ENCODE data around the gene TMEM138. TPM values are rescaled to one million over a fixed set of nuclear protein-coding genes. Genes with fewer than 3 reads are reported as not detected.

Gene TMEM138
- total RNA-seq, 2 donors from 2014 or later = 42.0 to 45.0 TPM

DNA sequence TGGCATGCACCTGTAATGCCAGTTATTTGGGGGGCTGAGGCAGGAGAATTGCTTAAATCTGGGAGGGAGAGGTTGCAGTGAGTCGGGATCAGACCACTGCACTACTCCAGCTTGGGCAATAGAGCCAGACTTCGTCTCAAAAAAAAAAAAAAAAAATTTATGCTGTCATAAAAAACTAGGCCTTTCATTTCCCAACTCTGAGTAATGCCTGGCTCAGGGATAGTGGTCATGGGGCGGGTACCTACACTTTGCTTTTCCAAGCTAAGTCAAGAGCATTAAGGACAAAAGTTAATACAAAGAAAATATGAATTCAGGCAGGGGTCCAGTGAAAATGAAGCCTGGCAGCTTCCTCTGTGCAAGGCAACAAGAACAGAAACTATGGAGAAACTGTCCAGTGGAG, 51.3 kb downstream of the TMEM138 start:
- ATAC-seq (replicated peaks in 1 of 2) (no peak), DNase-seq (no peak)
- H3K27ac Mint-ChIP-seq = peak overlapping the region; percentile 62
- no peak overlapping the region for H3K4me3 Mint-ChIP-seq
- peaks cover 12 to 56% of the 10 kb centered on the region in 2 donors for H3K36me3 Mint-ChIP-seq (ENCODE audit: insufficient read depth in 2 of 2)
- no peaks in the 10 kb centered on the region for H3K9me3 Mint-ChIP-seq
- H3K27me3 Mint-ChIP-seq (ENCODE audit: low read depth) = no peaks in the 10 kb centered on the region
- H3K4me1 Mint-ChIP-seq (ENCODE audit: low read depth) = peaks cover 7% of the 10 kb centered on the region

GRCh38 chr11:61414547-61414946, 52.4 kb downstream of the TMEM138 start:
- Mint-ChIP-seq H3K27ac (peak overlapping the region; percentile 90), H3K4me1 (ENCODE audit: low read depth) (peaks cover 13% of the 10 kb centered on the region), H3K27me3 (ENCODE audit: low read depth) (no peaks in the 10 kb centered on the region), H3K9me3 (no peaks in the 10 kb centered on the region), H3K4me3 (no peak overlapping the region), H3K36me3 (ENCODE audit: insufficient read depth in 2 of 2) (peaks cover 16 to 55% of the 10 kb centered on the region in 2 donors)
- DNase-seq = no peak
- ATAC-seq (replicated peaks in 1 of 2) = no peak

GRCh38 chr11:61415381-61415780, 53.2 kb downstream of the TMEM138 start:
- DNase-seq (no peak), ATAC-seq (replicated peaks in 1 of 2) (no peak)
- Mint-ChIP-seq H3K27ac (peak overlapping the region; percentile 90), H3K4me3 (no peak overlapping the region), H3K4me1 (ENCODE audit: low read depth) (peaks cover 22% of the 10 kb centered on the region), H3K9me3 (no peaks in the 10 kb centered on the region), H3K27me3 (ENCODE audit: low read depth) (no peaks in the 10 kb centered on the region), H3K36me3 (ENCODE audit: insufficient read depth in 2 of 2) (peaks cover 17 to 60% of the 10 kb centered on the region in 2 donors)

GRCh38 chr11:61416941-61417340, 54.8 kb downstream of the TMEM138 start:
- Mint-ChIP-seq H3K4me1 (ENCODE audit: low read depth) (peaks cover 31% of the 10 kb centered on the region), H3K27ac (peak overlapping the region; percentile 57), H3K27me3 (ENCODE audit: low read depth) (no peaks in the 10 kb centered on the region), H3K36me3 (ENCODE audit: insufficient read depth in 2 of 2) (peaks cover 12 to 59% of the 10 kb centered on the region in 2 donors), H3K4me3 (no peak overlapping the region), H3K9me3 (no peaks in the 10 kb centered on the region)
- ATAC-seq (replicated peaks in 1 of 2) = no peak
- DNase-seq = no peak

DNA sequence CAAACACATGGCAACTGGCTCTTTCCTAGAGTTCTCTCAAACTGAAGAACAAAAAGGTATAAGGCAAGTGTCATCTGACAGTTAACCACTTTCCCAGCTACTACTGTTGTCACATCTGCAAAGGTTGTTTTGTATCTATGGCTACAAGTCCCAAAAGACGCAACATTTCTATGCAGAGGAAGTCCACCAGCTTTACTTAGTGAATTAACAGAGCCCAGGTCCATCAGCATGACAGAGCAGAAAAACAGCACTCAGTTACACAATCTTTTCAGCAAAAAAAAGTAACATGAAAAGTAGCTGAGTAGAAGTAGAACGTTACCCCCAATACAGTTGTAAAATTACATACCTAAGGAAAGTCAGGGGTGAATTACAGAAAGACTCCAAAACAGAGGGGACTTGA, 55.5 kb downstream of the TMEM138 start:
- Mint-ChIP-seq H3K27ac (peak overlapping the region; percentile 80), H3K4me3 (no peak overlapping the region), H3K36me3 (ENCODE audit: insufficient read depth in 2 of 2) (peaks cover 12 to 59% of the 10 kb centered on the region in 2 donors), H3K27me3 (ENCODE audit: low read depth) (no peaks in the 10 kb centered on the region), H3K9me3 (no peaks in the 10 kb centered on the region), H3K4me1 (ENCODE audit: low read depth) (peaks cover 36% of the 10 kb centered on the region)
- ATAC-seq (replicated peaks in 1 of 2) (no peak), DNase-seq (no peak)

DNA sequence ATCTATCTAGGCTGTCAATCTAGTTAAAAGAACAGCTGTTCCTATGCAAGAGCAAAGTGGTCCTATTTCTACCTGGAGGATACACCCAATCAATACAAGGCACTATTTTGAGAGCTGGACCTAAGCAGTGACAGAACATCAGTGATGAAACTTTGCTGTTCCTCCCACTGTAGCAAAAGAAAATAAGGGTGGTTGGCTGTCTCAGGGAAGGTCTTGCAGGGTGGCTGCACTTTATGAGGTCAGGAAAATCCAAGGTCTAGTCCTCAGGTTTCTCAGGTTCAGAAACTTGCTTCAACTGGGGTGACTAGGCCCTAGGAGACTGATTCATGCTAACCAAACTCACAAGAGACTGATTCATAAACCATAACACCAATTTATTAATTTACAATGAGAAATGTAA, 56.0 kb downstream of the TMEM138 start:
- H3K4me3 Mint-ChIP-seq = no peak overlapping the region
- ATAC-seq (replicated peaks in 1 of 2) (peak in 1 of 2 donors; percentile 23), DNase-seq (no peak)
- H3K36me3 Mint-ChIP-seq (ENCODE audit: insufficient read depth in 2 of 2) = peaks cover 12 to 58% of the 10 kb centered on the region in 2 donors
- H3K27ac Mint-ChIP-seq = peak overlapping the region; percentile 80
- peaks cover 38% of the 10 kb centered on the region for H3K4me1 Mint-ChIP-seq (ENCODE audit: low read depth)
- no peaks in the 10 kb centered on the region for H3K27me3 Mint-ChIP-seq (ENCODE audit: low read depth)
- no peaks in the 10 kb centered on the region for H3K9me3 Mint-ChIP-seq

Other genes with a start within 250 kb of the TMEM138 start
- gene VPS37C, start 200.9 kb upstream of the TMEM138 start, total RNA-seq = 10 to 100 TPM; 13.0 to 14.9 TPM
- gene PGA3, start 158.9 kb upstream of the TMEM138 start, total RNA-seq = not detected
- not detected for gene PGA4, start 140.0 kb upstream of the TMEM138 start, total RNA-seq
- gene PGA5, start 121.2 kb upstream of the TMEM138 start, total RNA-seq = not detected
- 10 to 100 TPM in 1 of 2 donors, 1 to 10 TPM in 1; 7.7 to 11.8 TPM for gene VWCE, start 67.1 kb upstream of the TMEM138 start, total RNA-seq
- 100 to 1,000 TPM; 168 to 176 TPM for gene DDB1, start 29.3 kb upstream of the TMEM138 start, total RNA-seq
- 10 to 100 TPM; 71.0 to 74.0 TPM for gene TKFC, start 29.1 kb upstream of the TMEM138 start, total RNA-seq
- 10 to 100 TPM; 37.9 to 43.0 TPM for gene CYB561A3, start 492 bp upstream of the TMEM138 start, total RNA-seq
- gene TMEM216, start 30.2 kb downstream of the TMEM138 start, total RNA-seq = 10 to 100 TPM; 16.7 to 20.3 TPM
- gene CPSF7, start 67.6 kb downstream of the TMEM138 start, total RNA-seq = 100 to 1,000 TPM; 164 to 223 TPM
- gene SDHAF2, start 67.8 kb downstream of the TMEM138 start, total RNA-seq = 10 to 100 TPM; 36.6 to 40.7 TPM
- gene LRRC10B, start 146.4 kb downstream of the TMEM138 start, total RNA-seq = not detected
- not detected for gene SYT7, start 218.7 kb downstream of the TMEM138 start, total RNA-seq

Measured in activated T-cell treated with anti-CD3 and anti-CD28 coated beads, Interleukin-2, amount 50 U/mL, for 72 hours (primary cell).